Activated CD4-positive, alpha-beta T cell treated with anti-CD3 and anti-CD28 coated beads, Interleukin-2, Interleukin-6, amounts not matched to agents 100 ng/mL and 50 ng/mL, durations not matched to agents 16 hours and 8 hours (primary cell): Measurements from ENCODE around the gene TIMM17A.
A peak's percentile ranks its signal among the peaks of the same experiment; 100 is the strongest.

Experiments
- DNase-seq: peaks from one replicate; pipeline ENCODE4 v3.0.0-alpha.2; 2020

The TIMM17A gene

GRCh38 chr1:201985355-201985754 is 30.1 kb downstream of the TIMM17A start:
- no peak for DNase-seq

GRCh38 chr1:201988601-201989000 is 33.3 kb downstream of the TIMM17A start:
- DNase-seq = no peak

GRCh38 chr1:201989354-201990128 is 34.2 kb downstream of the TIMM17A start:
- DNase-seq = no peak

DNA sequence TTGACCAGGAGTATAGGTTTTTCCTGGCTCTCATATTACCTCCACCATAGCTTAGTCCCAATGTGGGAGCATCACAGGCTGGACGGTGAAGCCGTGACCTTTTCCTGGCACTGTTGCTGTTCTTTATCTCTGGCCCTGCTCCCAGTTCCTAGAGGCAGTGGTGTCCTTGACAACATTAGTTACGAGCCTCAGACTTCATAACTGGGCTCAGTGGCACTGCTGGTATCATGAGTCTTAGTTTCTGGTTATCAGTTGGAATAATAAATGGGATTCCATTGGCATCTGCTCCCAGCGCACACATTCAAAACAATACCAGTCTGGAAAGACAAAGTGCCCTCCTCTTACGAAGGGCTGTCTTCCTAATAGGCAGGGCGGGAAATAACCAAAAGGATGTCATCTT is 35.1 kb downstream of the TIMM17A start:
- DNase-seq = no peak

- peak; percentile 48 for DNase-seq
These were observed 44.4 kb downstream of the TIMM17A start for GRCh38 chr1:201999625-202000238.

- no peak for DNase-seq
These were observed 47.2 kb downstream of the TIMM17A start for GRCh38 chr1:202002507-202002906.

- no peak for DNase-seq
These were observed 49.4 kb downstream of the TIMM17A start for GRCh38 chr1:202004711-202005110.

GRCh38 chr1:202005958-202006357 is 50.7 kb downstream of the TIMM17A start:
- DNase-seq = no peak

GRCh38 chr1:202007304-202007703 is 52.0 kb downstream of the TIMM17A start:
- no peak for DNase-seq

DNA sequence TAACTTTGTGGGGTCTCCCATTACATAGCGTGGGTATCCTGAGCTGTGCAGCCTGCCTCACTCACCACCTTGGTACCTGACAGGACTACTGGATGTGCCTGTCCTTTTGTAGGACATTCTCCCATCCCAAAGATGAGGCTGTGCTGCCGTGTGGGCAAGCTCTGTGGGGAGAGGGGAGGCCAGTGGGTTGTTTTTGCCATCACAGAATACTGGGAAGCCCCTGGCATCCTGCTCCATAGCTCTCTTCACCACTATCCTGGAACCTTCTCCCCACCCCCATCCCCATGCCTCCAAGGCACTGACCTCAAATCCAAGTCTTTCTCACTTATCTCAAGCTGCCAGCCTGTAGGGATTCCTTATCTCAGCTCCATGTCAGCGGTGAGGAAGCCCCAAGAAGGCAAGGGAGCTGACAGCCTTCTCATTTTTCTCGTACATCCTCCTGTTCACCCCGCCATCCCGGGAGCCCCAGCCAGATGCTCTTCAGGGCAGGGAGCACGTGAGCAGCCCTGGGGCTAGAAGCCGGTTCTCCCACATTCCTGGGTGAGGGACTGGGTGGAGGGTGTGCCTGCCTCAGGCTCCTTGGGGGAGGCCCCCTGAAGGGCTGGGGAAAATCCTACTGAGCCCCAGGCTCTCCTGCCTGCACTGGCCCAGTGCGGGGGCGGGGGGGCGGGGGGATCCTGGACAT is 52.6 kb downstream of the TIMM17A start:
- no peak for DNase-seq

GRCh38 chr1:202009326-202010179 is 54.2 kb downstream of the TIMM17A start:
- DNase-seq = peak; percentile 76

DNA sequence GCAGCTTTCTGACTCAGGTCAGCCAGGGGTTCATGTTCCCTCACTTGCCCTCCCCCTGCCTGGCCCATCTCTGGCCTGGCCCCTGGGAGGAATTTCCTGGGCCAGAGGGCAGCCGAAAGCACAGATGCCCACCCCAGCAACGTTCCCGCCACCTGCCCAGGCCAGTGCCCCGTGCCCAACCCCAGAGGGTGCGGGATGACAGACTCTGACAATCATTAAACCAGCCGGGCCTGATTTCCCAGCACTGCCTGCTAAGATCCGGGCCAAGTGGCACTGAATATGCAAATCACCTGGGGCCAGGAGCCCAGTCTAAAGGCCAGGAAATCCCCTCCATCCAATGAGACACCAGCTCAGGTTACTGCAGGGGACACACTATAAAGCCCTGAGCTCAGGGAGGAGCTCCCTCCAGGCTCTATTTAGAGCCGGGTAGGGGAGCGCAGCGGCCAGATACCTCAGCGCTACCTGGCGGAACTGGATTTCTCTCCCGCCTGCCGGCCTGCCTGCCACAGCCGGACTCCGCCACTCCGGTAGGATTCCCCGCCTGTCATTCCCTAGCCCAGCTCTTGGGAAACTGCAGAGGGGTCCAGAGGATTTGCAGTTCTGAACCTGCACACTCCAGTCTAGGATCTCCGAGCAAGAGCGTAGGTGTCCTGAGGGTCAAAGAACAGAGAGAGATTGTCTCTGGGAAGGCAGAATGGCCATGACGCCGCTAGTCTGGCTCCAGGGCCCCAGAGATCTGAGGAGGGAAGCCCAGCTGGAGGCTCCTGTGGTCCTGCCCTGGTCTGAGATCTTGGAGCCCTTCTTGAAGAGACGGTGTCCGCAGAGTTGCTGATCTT is 55.1 kb downstream of the TIMM17A start, which contains the start of gene ELF3:
Gene ELF3, plus strand, starts transcription at position 408 of the 836 bp plus-strand sequence. CDS start 550 bp downstream, outside the sequence.
- no peak for DNase-seq

- DNase-seq = no peak
These were observed 56.7 kb downstream of the TIMM17A start for GRCh38 chr1:202011994-202012393.

DNA sequence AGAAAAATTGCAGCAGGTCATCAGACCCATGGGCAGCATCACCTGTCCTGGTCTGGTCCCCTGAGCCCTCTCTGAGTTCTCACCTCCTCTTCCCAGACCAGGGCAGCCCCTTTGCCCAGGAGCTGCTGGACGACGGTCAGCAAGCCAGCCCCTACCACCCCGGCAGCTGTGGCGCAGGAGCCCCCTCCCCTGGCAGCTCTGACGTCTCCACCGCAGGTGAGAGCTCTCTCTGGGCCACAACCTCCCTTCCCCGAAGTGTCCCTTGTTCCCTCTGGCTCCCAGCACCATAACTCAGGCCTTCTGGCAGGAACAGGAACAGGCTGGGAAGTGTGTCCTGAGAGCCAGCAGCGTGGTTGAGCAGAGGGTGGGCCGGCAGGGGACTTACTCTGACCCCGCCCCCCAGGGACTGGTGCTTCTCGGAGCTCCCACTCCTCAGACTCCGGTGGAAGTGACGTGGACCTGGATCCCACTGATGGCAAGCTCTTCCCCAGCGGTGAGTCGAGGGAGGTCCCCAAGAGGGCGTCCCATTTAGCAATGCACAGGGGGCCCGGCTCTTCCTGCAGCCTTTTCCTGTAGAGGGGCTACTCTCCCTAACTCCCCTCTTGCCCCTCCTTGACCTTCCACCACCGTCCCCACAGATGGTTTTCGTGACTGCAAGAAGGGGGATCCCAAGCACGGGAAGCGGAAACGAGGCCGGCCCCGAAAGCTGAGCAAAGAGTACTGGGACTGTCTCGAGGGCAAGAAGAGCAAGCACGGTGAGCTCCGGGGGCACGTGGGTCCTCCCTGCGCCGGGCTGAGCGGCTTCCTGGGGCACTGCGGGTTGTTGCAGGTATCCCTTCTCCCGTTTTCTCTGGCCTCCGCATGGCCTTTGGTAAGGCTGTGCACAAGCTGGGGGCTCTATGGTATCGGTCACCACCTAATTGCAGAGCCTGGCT is 57.5 kb downstream of the TIMM17A start:
- DNase-seq = no peak

DNA sequence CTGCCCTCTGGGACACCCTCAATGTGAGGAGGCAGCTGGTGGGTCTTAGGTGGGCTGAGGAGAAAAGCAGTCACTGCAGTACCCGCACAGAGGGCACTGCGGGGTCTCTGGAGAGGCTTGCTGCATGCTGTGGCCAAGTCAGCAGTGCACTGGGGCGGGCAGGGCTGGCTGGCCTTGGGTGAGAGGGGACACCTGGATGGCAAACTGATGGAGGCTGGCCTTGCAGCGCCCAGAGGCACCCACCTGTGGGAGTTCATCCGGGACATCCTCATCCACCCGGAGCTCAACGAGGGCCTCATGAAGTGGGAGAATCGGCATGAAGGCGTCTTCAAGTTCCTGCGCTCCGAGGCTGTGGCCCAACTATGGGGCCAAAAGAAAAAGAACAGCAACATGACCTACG is 58.3 kb downstream of the TIMM17A start:
- DNase-seq = no peak

- DNase-seq = no peak
These were observed 58.8 kb downstream of the TIMM17A start for GRCh38 chr1:202014060-202014459.

GRCh38 chr1:202014915-202015661 is 59.8 kb downstream of the TIMM17A start:
- no peak for DNase-seq

DNA sequence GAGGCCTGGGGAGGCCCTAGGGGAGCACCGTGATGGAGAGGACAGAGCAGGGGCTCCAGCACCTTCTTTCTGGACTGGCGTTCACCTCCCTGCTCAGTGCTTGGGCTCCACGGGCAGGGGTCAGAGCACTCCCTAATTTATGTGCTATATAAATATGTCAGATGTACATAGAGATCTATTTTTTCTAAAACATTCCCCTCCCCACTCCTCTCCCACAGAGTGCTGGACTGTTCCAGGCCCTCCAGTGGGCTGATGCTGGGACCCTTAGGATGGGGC is 60.3 kb downstream of the TIMM17A start:
- no peak for DNase-seq

GRCh38 chr1:202016022-202016810 is 60.9 kb downstream of the TIMM17A start:
- no peak for DNase-seq
